H1 (cell line): ENCODE results near the gene QSOX2. TPM values are rescaled to one million over a fixed set of nuclear protein-coding genes. Genes with fewer than 3 reads are reported as not detected.

ENCODE experiments used
- ASH2L ChIP-seq: fragments of 200-600, 300-600 bp; sonication (generic); IDR thresholded peaks from one replicate; pipeline ENCODE4 v1.7.1; 2017; ENCODE audit warnings: low read length
- BACH1 ChIP-seq: IDR thresholded peaks from 2 replicates; pipeline ENCODE4 v1.6.1; 2012; ENCODE audit warnings: low read length, improper control_type of control experiment
- CBX5 ChIP-seq: fragments of 300-800, 300-1000 bp; sonication (generic); IDR thresholded peaks from 2 replicates; pipeline ENCODE4 v1.7.1; 2016; ENCODE audit warnings: antibody characterized with exemption, low read length, low read depth
- CEBPB ChIP-seq: IDR thresholded peaks from 2 replicates; pipeline ENCODE4 v1.6.1; 2012; ENCODE audit warnings: low read depth, low read length
- CHD2 ChIP-seq: IDR thresholded peaks from 2 replicates; pipeline ENCODE4 v1.6.1; 2012; ENCODE audit warnings: low read length, improper control_type of control experiment
- GABPA ChIP-seq: IDR thresholded peaks from 2 replicates; pipeline ENCODE4 v1.6.1; 2011; ENCODE audit warnings: mild to moderate bottlenecking, low read length, moderate library complexity, borderline replicate concordance; ENCODE audit not compliant: insufficient read depth
- GTF2F1 ChIP-seq: IDR thresholded peaks from 2 replicates; pipeline ENCODE4 v1.6.1; 2012; ENCODE audit warnings: low read depth, low read length, improper control_type of control experiment, borderline replicate concordance
- KDM1A ChIP-seq: fragments of 200-600, 300-600 bp; sonication (generic); IDR thresholded peaks from 2 replicates; pipeline ENCODE4 v1.7.1; 2016; ENCODE audit warnings: mild to moderate bottlenecking, low read length, borderline replicate concordance
- ZNF274 ChIP-seq: IDR thresholded peaks from 2 replicates; pipeline ENCODE4 v1.7.0; 2012; ENCODE audit warnings: low read length, borderline replicate concordance; ENCODE audit errors: extremely low read depth
- polyA plus RNA-seq, 7 experiments: library from polyadenylated mRNA; depleted of rRNA in 3 of 7; stranded (reverse) in 5 of 7; unstranded in 2 of 7; fragments of >200 nt in 5 of 7; fragments of 200-250 nt in 2 of 7; gene quantifications; 1 replicate in 5 of 7; 2 replicates in 1 of 7; 4 replicates in 1 of 7; pipeline versions ENCODE4 v1.2.1 to v1.2.3, GENCODE V29; 2011 to 2013; ENCODE audit warnings: missing spikeins in 2 of 7, mixed read lengths in 2 of 7
- total RNA-seq: library from RNA; stranded (reverse); fragmentation: NEBNext Ultra II Directional; extraction: Animal tissue kit (Norgen Biotek cat#: 25700); gene quantifications from 2 replicates; pipeline ENCODE4 v1.2.1, GENCODE V29; 2021

Gene QSOX2
- total and polyA plus RNA-seq, 2 of the 8 experiments (the other 6 are each of a cell fraction or from before 2014, with no cell fraction given): 18.0 to 28.6 TPM

DNA sequence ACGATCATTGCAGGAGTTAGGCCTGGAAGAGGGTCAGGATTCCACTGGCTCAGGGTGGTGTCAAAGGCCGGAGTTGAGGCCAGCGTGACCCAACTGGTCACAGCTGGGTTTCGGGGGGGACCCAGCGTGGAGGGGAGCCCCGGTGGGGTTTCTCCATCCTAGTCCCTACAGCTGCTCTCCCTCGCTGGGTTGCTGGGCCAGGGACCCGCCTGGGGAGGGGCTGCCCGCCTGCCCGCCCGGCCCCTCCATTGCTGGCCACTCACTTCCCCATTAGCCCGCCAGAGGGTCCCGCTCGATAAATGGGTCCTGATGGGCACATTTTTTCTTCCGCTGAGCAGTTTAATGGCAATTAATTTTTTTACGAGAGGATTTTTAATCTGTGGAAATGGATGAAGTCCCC, 49.4 kb upstream of the QSOX2 start (continued):
- TF ChIP-seq CEBPB (no peak), CHD2 (no peak), GTF2F1 (no peak), ZNF274 (no peak), BACH1 (no peak), CBX5 (no peak), ASH2L (no peak), KDM1A (no peak), GABPA (no peak)
- TF ChIP-seq, all 59 proteins: peak for 0
